H54 (cell line): ENCODE results near the gene MRPS27.

Experiments used
- DNase-seq: peaks from one replicate; pipeline ENCODE4 v3.0.0; 2011; ENCODE audit warnings: low spot score, mixed read lengths; ENCODE audit not compliant: insufficient read length
- FAIRE-seq: peaks from 3 replicates; lab custom pipeline; 2011; peaks lifted over from hg19 to GRCh38; lab: Jason Lieb, UNC
- POLR2A ChIP-seq: IDR thresholded peaks from 2 replicates; pipeline ENCODE4 v1.6.1; 2011; ENCODE audit warnings: low read depth, mild to moderate bottlenecking, low read length

Gene MRPS27

DNA sequence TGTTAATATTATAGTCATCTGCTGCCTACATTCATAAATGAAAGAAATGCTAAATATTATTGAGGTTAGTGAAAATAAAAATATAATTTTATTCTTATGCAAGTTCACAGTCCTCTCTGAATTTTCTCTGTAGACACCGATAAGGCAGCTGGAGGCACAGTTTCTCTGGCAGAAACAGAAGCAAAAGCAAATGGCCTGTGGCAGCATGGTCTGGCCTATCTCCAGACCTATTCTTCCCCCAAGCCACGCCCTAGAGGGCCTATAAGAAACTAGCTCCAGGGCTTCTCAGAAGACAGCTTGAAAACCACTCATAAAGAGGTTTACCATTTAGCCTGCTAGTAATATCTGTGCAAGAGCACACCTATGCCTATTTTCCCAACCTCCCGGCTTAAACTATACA is 28.4 kb downstream of the MRPS27 start:
- no peak for TF ChIP-seq POLR2A
- FAIRE-seq = no peak

GRCh38 chr5:72290356-72291133 is 29.5 kb downstream of the MRPS27 start:
- no peak for TF ChIP-seq POLR2A
- FAIRE-seq = no peak
- DNase-seq = no peak

More for the DNA sequence above, 28.4 kb downstream of the MRPS27 start:
- DNase-seq = no peak

DNA sequence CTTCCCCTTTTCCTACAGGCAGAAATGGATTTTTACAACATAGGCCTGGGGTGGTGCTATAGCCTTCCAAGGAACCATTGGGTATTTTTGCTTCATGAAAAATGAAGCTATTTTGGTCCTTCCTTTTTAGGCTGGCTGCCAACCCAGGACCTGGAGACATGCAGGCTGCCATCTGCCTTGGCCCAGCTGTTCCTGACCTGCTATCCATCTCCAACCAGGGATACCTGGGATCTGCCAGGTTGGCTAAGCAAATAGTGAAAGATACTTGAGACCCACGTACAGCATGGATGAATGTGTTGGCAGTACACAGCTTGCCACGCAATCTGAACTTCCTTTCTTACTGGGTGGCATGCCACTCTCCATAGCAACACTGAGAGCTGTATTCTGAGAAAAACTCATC is 31.1 kb downstream of the MRPS27 start:
- DNase-seq = no peak
- TF ChIP-seq POLR2A = no peak
- FAIRE-seq = no peak

DNA sequence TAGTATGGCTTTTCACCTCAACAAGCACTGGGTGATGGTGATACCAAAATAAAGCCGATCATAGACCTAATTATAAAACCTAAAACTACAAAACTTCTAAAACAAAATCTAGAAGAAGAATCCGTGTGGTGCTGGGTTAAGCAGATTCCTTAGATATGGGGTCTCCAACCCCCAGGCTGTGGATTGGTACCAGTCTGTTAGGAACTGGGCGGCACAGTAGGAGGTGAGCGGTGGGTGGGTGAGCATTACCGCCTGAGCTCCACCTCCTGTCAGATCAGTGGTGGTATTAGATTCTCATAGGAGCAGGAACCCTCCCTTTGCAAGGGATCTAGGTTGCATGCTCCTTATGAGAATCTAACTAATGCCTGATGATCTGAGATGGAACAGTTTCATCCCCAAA is 33.2 kb downstream of the MRPS27 start:
- FAIRE-seq (no peak), DNase-seq (no peak)
- TF ChIP-seq POLR2A = no peak

- FAIRE-seq = no peak
- no peak for DNase-seq
- no peak for TF ChIP-seq POLR2A
Measured at GRCh38 chr5:72285424-72285821, 34.6 kb downstream of the MRPS27 start.

- DNase-seq (no peak), FAIRE-seq (no peak)
- TF ChIP-seq POLR2A = no peak
Measured at GRCh38 chr5:72284559-72285423, 35.2 kb downstream of the MRPS27 start.

DNA sequence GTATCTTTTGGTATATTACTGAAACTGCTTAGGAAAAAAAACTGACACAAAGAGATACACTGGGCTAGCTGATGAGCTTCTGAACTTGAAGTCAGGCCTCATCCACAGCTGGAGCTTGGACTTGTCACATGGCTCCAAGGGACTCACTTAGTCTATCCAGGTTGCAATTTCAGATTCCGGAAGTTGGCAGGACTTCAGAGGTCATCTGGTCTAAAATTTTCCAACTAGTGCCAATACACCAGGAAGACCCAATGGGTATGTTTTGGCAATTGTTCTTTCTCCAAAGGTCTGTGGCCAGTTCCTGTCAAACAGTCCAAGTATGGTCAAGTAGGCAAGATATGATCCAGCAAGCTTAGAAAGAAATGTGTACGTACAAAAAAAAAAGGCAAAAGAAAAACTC is 36.7 kb downstream of the MRPS27 start:
- TF ChIP-seq POLR2A = no peak
- peak; percentile 72 for FAIRE-seq
- DNase-seq = no peak

DNA sequence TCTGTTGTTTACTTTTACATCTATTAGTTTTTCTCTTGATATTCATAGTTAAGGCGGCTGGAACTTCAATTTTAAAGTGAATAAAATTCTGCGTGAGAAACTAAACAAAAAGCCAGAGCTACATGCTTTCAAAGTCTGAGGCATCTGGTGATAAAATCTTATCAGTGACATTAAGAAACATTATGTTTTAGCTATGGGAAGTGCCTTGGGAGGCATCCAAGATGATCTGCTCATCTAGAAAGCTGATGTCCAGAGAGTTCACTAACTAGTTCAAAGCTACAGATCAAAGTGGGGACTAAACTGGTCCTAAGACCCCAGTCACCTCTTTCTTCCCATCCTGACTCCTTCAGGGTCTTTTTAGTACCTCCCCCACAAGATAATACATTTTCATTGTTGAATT is 37.2 kb downstream of the MRPS27 start:
- DNase-seq = no peak
- TF ChIP-seq POLR2A = no peak
- no peak for FAIRE-seq

- no peak for FAIRE-seq
- no peak for DNase-seq
- TF ChIP-seq POLR2A = no peak
Measured at GRCh38 chr5:72281764-72282499, 38.1 kb downstream of the MRPS27 start.

- DNase-seq (no peak), FAIRE-seq (peak; percentile 65)
- no peak for TF ChIP-seq POLR2A
Measured at GRCh38 chr5:72281430-72281763, 38.6 kb downstream of the MRPS27 start.

DNA sequence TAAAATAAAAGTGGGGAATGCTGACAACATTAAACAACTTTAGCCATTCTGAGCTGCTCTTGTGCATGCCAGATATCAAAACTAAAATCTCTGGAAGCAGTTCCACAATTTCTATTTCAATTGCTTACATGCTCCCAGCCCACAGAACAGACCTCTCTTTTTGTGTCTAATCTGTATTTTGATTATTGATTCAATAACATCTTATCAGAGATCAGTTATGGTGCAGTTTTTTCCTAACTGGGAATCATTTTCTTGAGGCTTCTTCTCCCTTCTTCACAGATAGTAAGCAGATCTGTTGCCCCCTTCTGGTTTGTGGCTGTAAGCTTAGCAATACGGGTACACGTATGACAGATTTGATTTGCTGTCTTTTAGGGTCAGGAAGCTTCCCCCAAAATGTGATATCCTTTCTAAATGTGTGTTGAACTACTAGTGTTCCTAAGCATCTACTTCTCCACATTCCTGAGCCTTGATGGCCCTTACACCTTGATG is 39.4 kb downstream of the MRPS27 start:
- peak; percentile 15 for FAIRE-seq

GRCh38 chr5:72276219-72276752 is 43.8 kb downstream of the MRPS27 start:
- DNase-seq (no peak), FAIRE-seq (no peak)
- no peak for TF ChIP-seq POLR2A

More for the DNA sequence above, 39.4 kb downstream of the MRPS27 start:
- TF ChIP-seq POLR2A = no peak
- DNase-seq = no peak

GRCh38 chr5:72273547-72273946 is 46.5 kb downstream of the MRPS27 start:
- FAIRE-seq (no peak), DNase-seq (no peak)
- TF ChIP-seq POLR2A = no peak
